ENCODE measurements around the gene FTSJ1.
"Not testable (repeated sequence)": the region's sequence is repeated elsewhere in the genome, so short reads cannot be mapped to it uniquely, and the experiment has no call there.

- TF ChIP-seq CTCF, EZH2phosphoT487 (IDR thresholded peaks at IDR 0.05; ENCODE audit: low read length): not testable (repeated sequence)
These were observed 46.4 kb upstream of the FTSJ1 start for GRCh38 chrX:48429606-48430005.

All from MM.1S (cell line).